Esophagus muscularis mucosa (tissue), 4 donors: Measurements from ENCODE around the gene MCTP2. TPM values are rescaled to one million over a fixed set of nuclear protein-coding genes. Genes with fewer than 3 reads are reported as not detected.

Experiments
- DNase-seq: peaks from one replicate; pipeline ENCODE4 v3.0.0-alpha.2; 2017; ENCODE audit errors: extremely low spot score
- H3K27ac ChIP-seq, 4 donors: fragments of 200-600 bp; sonication (generic); replicated peaks in 1 of 4; 1 replicate in 3 of 4; 2 replicates in 1 of 4; pipeline ENCODE4 v1.5.1; 2016 to 2019; ENCODE audit warnings: mild to moderate bottlenecking in 1 of 4
- H3K27me3 ChIP-seq, 4 donors: fragments of 200-600 bp; sonication (generic); one replicate each; pipeline versions ENCODE4 v1.5.1 to v1.6.0; 2016 to 2019
- H3K36me3 ChIP-seq, 4 donors: fragments of 200-600 bp; sonication (generic); one replicate each; pipeline ENCODE4 v1.5.1; 2016 to 2019
- H3K4me1 ChIP-seq, 4 donors: fragments of 200-600 bp; sonication (generic); one replicate each; pipeline ENCODE4 v1.5.1; 2016 to 2019
- H3K4me3 ChIP-seq, 4 donors: fragments of 200-600 bp; sonication (generic); 1 replicate in 2 of 4; 2 replicates in 2 of 4; pipeline ENCODE4 v1.5.1; 2016 to 2019; ENCODE audit warnings: mild to moderate bottlenecking in 4 of 4, moderate library complexity in 1 of 4
- H3K9me3 ChIP-seq, 4 donors: fragments of 200-600 bp; sonication (generic); 1 replicate in 3 of 4; 2 replicates in 1 of 4; pipeline ENCODE4 v1.5.1; 2016 to 2019
- CTCF ChIP-seq, 3 experiments: fragments of 200-600 bp in 2 of 3; fragments of 450-650 bp in 1 of 3; sonication (generic) in 2 of 3; IDR thresholded peaks; one replicate each; pipeline ENCODE4 v1.5.1; 2017 to 2019; ENCODE audit warnings: antibody characterized with exemption in 3 of 3, mild to moderate bottlenecking in 2 of 3, moderate library complexity in 1 of 3
- EP300 ChIP-seq: sonication (generic); formaldehyde crosslinking; IDR thresholded peaks from one replicate; pipeline ENCODE4 v1.6.1; 2017; ENCODE audit warnings: antibody characterized with exemption
- POLR2A ChIP-seq: fragments of 450-650 bp; IDR thresholded peaks from one replicate; pipeline ENCODE4 v1.6.1; 2017; ENCODE audit warnings: antibody characterized with exemption, moderate library complexity, mild to moderate bottlenecking, low read depth
- POLR2AphosphoS5 ChIP-seq, 2 donors: sonication (generic); formaldehyde crosslinking; IDR thresholded peaks; one replicate each; pipeline ENCODE4 v1.6.1; 2017; ENCODE audit warnings: antibody characterized with exemption in 2 of 2
- WGBS: methylation state at CpG from one replicate; pipeline ENCODE4 v1.1.5; 2018; 5-methylcytosine and 5-hydroxymethylcytosine counted together
- intact Hi-C: fragments of 100-400 bp; cut with DNase I; formaldehyde crosslinking; loops from one replicate; pipeline ENCODE4 v1.15.1; 2023
- total RNA-seq, 4 donors: library from RNA; depleted of rRNA; stranded (reverse); fragments of >200 nt; gene quantifications; one replicate each; pipeline versions ENCODE4 v1.1.0 to v1.2.1, GENCODE V29; 2016

Gene MCTP2
- total RNA-seq, 4 donors from 2014 or later = 2.4 to 14.6 (median 4.4) TPM

- intact Hi-C loops = no loop called here
- Histone ChIP-seq H3K36me3 (no peaks in the 10 kb centered on the region), H3K27ac (no peak overlapping the region), H3K4me1 (no peaks in the 10 kb centered on the region), H3K9me3 (no peaks in the 10 kb centered on the region), H3K27me3 (no peaks in the 10 kb centered on the region), H3K4me3 (no peak overlapping the region)
- 72% methylated on average over 3 of the region's 3 CpGs for WGBS
- TF ChIP-seq EP300 (no peak), CTCF (IDR thresholded peaks at IDR 0.05) (no peak), POLR2A (no peak), POLR2AphosphoS5 (IDR thresholded peaks at IDR 0.05) (no peak)
- no peak for DNase-seq
Measured at GRCh38 chr15:94193906-94194305, 37.5 kb upstream of the MCTP2 start.

GRCh38 chr15:94196531-94196930 is 34.8 kb upstream of the MCTP2 start:
- Histone ChIP-seq H3K36me3 (no peaks in the 10 kb centered on the region), H3K27ac (no peak overlapping the region), H3K27me3 (no peaks in the 10 kb centered on the region), H3K4me1 (no peaks in the 10 kb centered on the region), H3K9me3 (no peaks in the 10 kb centered on the region), H3K4me3 (no peak overlapping the region)
- no peak for DNase-seq
- WGBS = 86% methylated on average over 4 of the region's 4 CpGs
- TF ChIP-seq CTCF (IDR thresholded peaks at IDR 0.05) (no peak), EP300 (no peak)
- intact Hi-C loops = no loop called here

- Histone ChIP-seq H3K27ac (no peak overlapping the region), H3K27me3 (no peaks in the 10 kb centered on the region), H3K9me3 (no peaks in the 10 kb centered on the region), H3K4me1 (no peaks in the 10 kb centered on the region), H3K4me3 (no peak overlapping the region), H3K36me3 (no peaks in the 10 kb centered on the region)
- DNase-seq = no peak
- WGBS = 92% methylated on average over 2 of the region's 2 CpGs
- intact Hi-C loops = no loop called here
- TF ChIP-seq EP300 = no peak
- no peak for TF ChIP-seq POLR2A
- TF ChIP-seq CTCF (IDR thresholded peaks at IDR 0.05) = no peak
- TF ChIP-seq POLR2AphosphoS5 (IDR thresholded peaks at IDR 0.05) = no peak
Measured at GRCh38 chr15:94198633-94199032, 32.7 kb upstream of the MCTP2 start.

- H3K9me3 ChIP-seq = no peaks in the 10 kb centered on the region
- intact Hi-C loops = no loop called here
- DNase-seq = no peak
- H3K4me1 ChIP-seq = no peaks in the 10 kb centered on the region
- no peaks in the 10 kb centered on the region for H3K36me3 ChIP-seq
- TF ChIP-seq POLR2AphosphoS5 (IDR thresholded peaks at IDR 0.05) (no peak), POLR2A (no peak), CTCF (IDR thresholded peaks at IDR 0.05) (no peak), EP300 (no peak)
- H3K4me3 ChIP-seq = no peak overlapping the region
- H3K27ac ChIP-seq = no peak overlapping the region
- no peaks in the 10 kb centered on the region for H3K27me3 ChIP-seq
- 83% methylated on average over 3 of the region's 3 CpGs for WGBS
Measured at GRCh38 chr15:94199725-94200124, 31.6 kb upstream of the MCTP2 start.

GRCh38 chr15:94203306-94203705 is 28.1 kb upstream of the MCTP2 start:
- Histone ChIP-seq H3K27me3 (no peaks in the 10 kb centered on the region), H3K27ac (no peak overlapping the region), H3K4me3 (no peak overlapping the region), H3K4me1 (no peaks in the 10 kb centered on the region), H3K9me3 (no peaks in the 10 kb centered on the region), H3K36me3 (no peaks in the 10 kb centered on the region)
- TF ChIP-seq POLR2AphosphoS5 (IDR thresholded peaks at IDR 0.05) (no peak), EP300 (no peak), POLR2A (no peak), CTCF (IDR thresholded peaks at IDR 0.05) (no peak)
- intact Hi-C loops = no loop called here
- DNase-seq = no peak
- WGBS = 53% methylated on average over 3 of the region's 3 CpGs
